HepG2 (cell line): ENCODE measurements around the gene OARD1. TPM values are rescaled to one million over a fixed set of nuclear protein-coding genes. Genes with fewer than 3 reads are reported as not detected.

Source experiments
- BCLAF1 ChIP-seq: fragments of 450-650 bp; IDR thresholded peaks from 2 replicates; pipeline ENCODE4 v1.6.1; 2017; ENCODE audit warnings: mild to moderate bottlenecking
- FOXO1 ChIP-seq: sonication (generic); formaldehyde crosslinking; IDR thresholded peaks from 2 replicates; pipeline ENCODE4 v1.4.0; 2020; ENCODE audit warnings: missing genetic modification reagents
- HIC2 ChIP-seq: sonication (generic); formaldehyde crosslinking; IDR thresholded peaks from 2 replicates; pipeline ENCODE4 v1.9.0; 2022; ENCODE audit warnings: low read depth, missing genetic modification reagents
- HNRNPUL1 ChIP-seq: fragments of 200-400 bp; formaldehyde crosslinking; IDR thresholded peaks from 2 replicates; pipeline ENCODE4 v1.6.1; 2017; ENCODE audit warnings: low read depth, mild to moderate bottlenecking, low read length, moderate library complexity
- MIER2 ChIP-seq: IDR thresholded peaks from 2 replicates; pipeline ENCODE4 v1.6.1; 2016; ENCODE audit warnings: missing biosample characterization, missing genetic modification reagents
- POLR2G ChIP-seq: fragments of 200-400 bp; formaldehyde crosslinking; IDR thresholded peaks from 2 replicates; pipeline ENCODE4 v1.6.1; 2018; ENCODE audit warnings: mild to moderate bottlenecking, low read depth, low read length, moderate library complexity
- PRDM15 ChIP-seq: sonication (generic); formaldehyde crosslinking; IDR thresholded peaks from 2 replicates; pipeline ENCODE4 v1.4.0; 2020; ENCODE audit warnings: missing genetic modification reagents
- REXO4 ChIP-seq: sonication (generic); formaldehyde crosslinking; IDR thresholded peaks from 2 replicates; pipeline ENCODE4 v1.8.0; 2022; ENCODE audit warnings: missing genetic modification reagents, mild to moderate bottlenecking, borderline replicate concordance
- SALL2 ChIP-seq: sonication (generic); formaldehyde crosslinking; IDR thresholded peaks from 2 replicates; pipeline ENCODE4 v1.8.1; 2023; ENCODE audit warnings: mild to moderate bottlenecking, missing genetic modification reagents, inconsistent platforms
- ZBTB7A ChIP-seq: sonication (generic); formaldehyde crosslinking; IDR thresholded peaks from 2 replicates; pipeline ENCODE4 v1.8.0; 2022; ENCODE audit warnings: mild to moderate bottlenecking, missing genetic modification reagents
- ZKSCAN8 ChIP-seq: IDR thresholded peaks from 2 replicates; pipeline ENCODE4 v1.6.1; 2016; ENCODE audit warnings: borderline replicate concordance, missing genetic modification reagents, missing compliant biosample characterization
- ZNF121 ChIP-seq: sonication (generic); formaldehyde crosslinking; IDR thresholded peaks from 2 replicates; pipeline ENCODE4 v1.5.0; 2020; ENCODE audit warnings: mild to moderate bottlenecking, missing genetic modification reagents
- ZNF331 ChIP-seq: sonication (generic); formaldehyde crosslinking; IDR thresholded peaks from 2 replicates; pipeline ENCODE4 v1.4.0; 2020; ENCODE audit warnings: missing genetic modification reagents
- ZNF513 ChIP-seq: sonication (generic); formaldehyde crosslinking; conservative IDR thresholded peaks from 2 replicates; pipeline ENCODE4 v1.5.0; 2020; ENCODE audit warnings: missing genetic modification reagents
- ZNF550 ChIP-seq: sonication (generic); formaldehyde crosslinking; IDR thresholded peaks from 2 replicates; pipeline ENCODE4 v1.4.0; 2020; ENCODE audit warnings: mild to moderate bottlenecking, missing genetic modification reagents, borderline replicate concordance
- ZNF562 ChIP-seq: sonication (generic); formaldehyde crosslinking; IDR thresholded peaks from 2 replicates; pipeline ENCODE4 v1.8.0; 2022; ENCODE audit warnings: missing genetic modification reagents, borderline replicate concordance
- ZNF678 ChIP-seq: sonication (generic); formaldehyde crosslinking; IDR thresholded peaks from 2 replicates; pipeline ENCODE4 v1.4.0; 2020; ENCODE audit warnings: mild to moderate bottlenecking, missing genetic modification reagents
- ZNF83 ChIP-seq: sonication (generic); formaldehyde crosslinking; IDR thresholded peaks from 2 replicates; pipeline ENCODE4 v1.4.0; 2020; ENCODE audit warnings: missing genetic modification reagents, mild to moderate bottlenecking, borderline replicate concordance
- ZNF850 ChIP-seq: sonication (generic); formaldehyde crosslinking; conservative IDR thresholded peaks from 2 replicates; pipeline ENCODE4 v1.9.0; 2021; ENCODE audit warnings: mild to moderate bottlenecking, missing genetic modification reagents
- polyA plus RNA-seq, 8 experiments: library from polyadenylated mRNA; depleted of rRNA in 3 of 8; stranded (reverse) in 7 of 8; unstranded in 1 of 8; fragments of >200 nt; fragmentation: Illumina TruSeq in 4 of 8; extraction: Trizol in 4 of 8; gene quantifications; 2 replicates each; pipeline versions ENCODE4 v1.2.1 to v1.2.3, GENCODE V29; 2011 to 2016; ENCODE audit warnings: low read depth in 4 of 8, missing spikeins in 1 of 8, mixed read lengths in 1 of 8; ENCODE audit not compliant: insufficient read depth in 1 of 8
- total RNA-seq, 5 experiments: library from RNA; depleted of rRNA; stranded (reverse); fragments of >200 nt; fragmentation: Illumina TruSeq; extraction: Trizol; gene quantifications; 2 replicates each; pipeline ENCODE4 v1.2.3, GENCODE V29; 2016; ENCODE audit warnings: low read depth in 1 of 5
- TF ChIP-seq, protein P1 (sequence below): sonication (generic); formaldehyde crosslinking; IDR thresholded peaks from 2 replicates; pipeline ENCODE4 v1.5.0; 2020; ENCODE audit warnings: missing genetic modification reagents, mild to moderate bottlenecking, borderline replicate concordance

Gene OARD1
- total and polyA plus RNA-seq, 2 of the 13 experiments (the other 11 are each of a cell fraction or from before 2014, with no cell fraction given): 18.4 to 49.0 TPM

DNA sequence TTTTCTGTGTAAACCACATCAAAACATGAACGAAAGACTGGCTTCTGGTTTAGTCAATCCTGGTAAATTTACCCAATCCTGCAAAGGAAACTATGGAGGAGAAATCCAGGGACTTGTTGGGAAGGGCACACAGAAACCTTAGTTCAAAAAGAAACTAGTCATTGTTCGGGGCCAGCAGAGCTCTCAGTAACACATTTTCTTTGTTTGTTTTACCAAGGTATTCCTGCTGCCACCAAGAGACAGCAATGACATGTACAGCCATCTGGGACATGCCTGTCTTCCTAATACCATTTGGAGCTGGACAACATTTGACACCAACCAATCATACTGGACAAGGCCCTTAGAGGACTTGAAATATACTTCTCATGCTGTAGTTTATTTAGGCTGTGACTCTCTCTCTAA is 8.3 kb downstream of the OARD1 start (continued):
- peak; percentile 96 for TF ChIP-seq PRDM15
- TF ChIP-seq POLR2G: peak; percentile 55
- TF ChIP-seq HIC2 (CRISPR knock-in tag): peak; percentile 59; the same call in 1 of the 2 replicates
- TF ChIP-seq ZNF121: 0 out of 2 replicates have a peak, but pooled peaks have one; percentile 10
- TF ChIP-seq FOXO1 (CRISPR knock-in tag): 0 out of 2 replicates have a peak, but pooled peaks have one; percentile 27
- no peak for TF ChIP-seq BCLAF1
- TF ChIP-seq, protein P1, sequence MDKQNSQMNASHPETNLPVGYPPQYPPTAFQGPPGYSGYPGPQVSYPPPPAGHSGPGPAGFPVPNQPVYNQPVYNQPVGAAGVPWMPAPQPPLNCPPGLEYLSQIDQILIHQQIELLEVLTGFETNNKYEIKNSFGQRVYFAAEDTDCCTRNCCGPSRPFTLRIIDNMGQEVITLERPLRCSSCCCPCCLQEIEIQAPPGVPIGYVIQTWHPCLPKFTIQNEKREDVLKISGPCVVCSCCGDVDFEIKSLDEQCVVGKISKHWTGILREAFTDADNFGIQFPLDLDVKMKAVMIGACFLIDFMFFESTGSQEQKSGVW: no peak
- TF ChIP-seq ZNF850 (CRISPR knock-in tag): no peak
- TF ChIP-seq ZNF513: no peak
- TF ChIP-seq ZNF83: no peak
- TF ChIP-seq ZNF678 (CRISPR knock-in tag): no peak
- no peak for TF ChIP-seq SALL2 (CRISPR knock-in tag)
- TF ChIP-seq ZNF562 (CRISPR knock-in tag): no peak
- TF ChIP-seq ZNF550 (CRISPR knock-in tag): no peak
- TF ChIP-seq ZNF331: peak; percentile 76
- TF ChIP-seq ZBTB7A (CRISPR knock-in tag): no peak
- no peak for TF ChIP-seq HNRNPUL1
- TF ChIP-seq ZKSCAN8 (CRISPR knock-in tag): 0 out of 2 replicates have a peak, but pooled peaks have one; percentile 54
- no peak for TF ChIP-seq REXO4 (CRISPR knock-in tag)
- 0 out of 2 replicates have a peak, but pooled peaks have one; percentile 54 for TF ChIP-seq MIER2 (CRISPR knock-in tag)
